DMS114 treated with DMSO at 0.1 percent for 48 hours (cell line): Measurements from ENCODE around the gene SYT1.

Experiments used
- DNase-seq: peaks from one replicate; lab custom pipeline; 2025; ENCODE audit not compliant: unreplicated experiment; lab: John Stamatoyannopoulos, UW

The SYT1 gene

GRCh38 chr12:79127271-79127751, 262.7 kb downstream of the SYT1 start:
- no peak for DNase-seq

GRCh38 chr12:79128956-79129355, 264.4 kb downstream of the SYT1 start:
- DNase-seq, result no peak

- no peak for DNase-seq
These were observed 274.3 kb downstream of the SYT1 start for GRCh38 chr12:79138872-79139271.

- no peak for DNase-seq
These were observed 276.1 kb downstream of the SYT1 start for GRCh38 chr12:79140711-79141110.

- no peak for DNase-seq
These were observed 277.2 kb downstream of the SYT1 start for GRCh38 chr12:79141776-79142175.

- no peak for DNase-seq
These were observed 279.2 kb downstream of the SYT1 start for GRCh38 chr12:79143803-79144202.

GRCh38 chr12:79151956-79152355, 287.4 kb downstream of the SYT1 start:
- DNase-seq, result no peak

- DNase-seq, result no peak
These were observed 291.1 kb downstream of the SYT1 start for GRCh38 chr12:79155683-79156082.

GRCh38 chr12:79156846-79157463, 292.4 kb downstream of the SYT1 start:
- DNase-seq, result no peak

GRCh38 chr12:79161249-79161934, 296.8 kb downstream of the SYT1 start:
- DNase-seq, result no peak

- no peak for DNase-seq
These were observed 297.7 kb downstream of the SYT1 start for GRCh38 chr12:79162147-79162772.

- no peak for DNase-seq
These were observed 298.4 kb downstream of the SYT1 start for GRCh38 chr12:79162948-79163347.

- DNase-seq, result no peak
These were observed 300.3 kb downstream of the SYT1 start for GRCh38 chr12:79164890-79165289.

- DNase-seq, result no peak
These were observed 304.1 kb downstream of the SYT1 start for GRCh38 chr12:79168687-79169086.

- peak; percentile 25 for DNase-seq
These were observed 310.1 kb downstream of the SYT1 start for GRCh38 chr12:79174626-79175025.

GRCh38 chr12:79183003-79183402, 318.4 kb downstream of the SYT1 start:
- DNase-seq, result no peak

GRCh38 chr12:79183926-79184325, 319.4 kb downstream of the SYT1 start:
- DNase-seq, result no peak

GRCh38 chr12:79186506-79186905, 321.9 kb downstream of the SYT1 start:
- DNase-seq, result no peak

- DNase-seq, result no peak
These were observed 322.5 kb downstream of the SYT1 start for GRCh38 chr12:79187032-79187431.

GRCh38 chr12:79191391-79191790, 326.8 kb downstream of the SYT1 start:
- DNase-seq, result no peak

- no peak for DNase-seq
These were observed 330.0 kb downstream of the SYT1 start for GRCh38 chr12:79194595-79194994.

GRCh38 chr12:79199166-79199565, 334.6 kb downstream of the SYT1 start:
- DNase-seq, result no peak
